Nephron progenitor cell (in vitro differentiated cells): Measurements from ENCODE around the gene ZNF212.
"Not testable (repeated sequence)": the region's sequence is repeated elsewhere in the genome, so short reads cannot be mapped to it uniquely, and the experiment has no call there.

Source experiments
- DNase-seq: peaks from one replicate; pipeline ENCODE4 v3.0.0; 2021
- H3K27ac Mint-ChIP-seq: 2 replicates; pipeline ENCODE4 v1.8.0; 2021; ENCODE audit warnings: mild to moderate bottlenecking, moderate library complexity, mixed read lengths
- H3K27me3 Mint-ChIP-seq: 2 replicates; pipeline ENCODE4 v1.8.0; 2021; ENCODE audit warnings: mild to moderate bottlenecking, low read depth, mixed read lengths; ENCODE audit not compliant: poor library complexity
- H3K36me3 Mint-ChIP-seq: 2 replicates; pipeline ENCODE4 v1.8.0; 2021; ENCODE audit warnings: low read depth, mixed read lengths
- H3K4me1 Mint-ChIP-seq: 2 replicates; pipeline ENCODE4 v1.8.0; 2021; ENCODE audit warnings: mixed read lengths
- H3K4me3 Mint-ChIP-seq: 2 replicates; pipeline ENCODE4 v1.8.0; 2021; ENCODE audit warnings: mild to moderate bottlenecking, moderate library complexity, mixed read lengths
- H3K9me3 Mint-ChIP-seq: 2 replicates; pipeline ENCODE4 v1.8.0; 2021; ENCODE audit warnings: mild to moderate bottlenecking, moderate library complexity, mixed read lengths
- TF ChIP-seq, protein P1 (sequence below): fragments of 200-600 bp; sonication (generic); IDR thresholded peaks from 2 replicates; pipeline ENCODE4 v1.5.0; 2021; ENCODE audit warnings: antibody characterized with exemption

ZNF212 gene

DNA sequence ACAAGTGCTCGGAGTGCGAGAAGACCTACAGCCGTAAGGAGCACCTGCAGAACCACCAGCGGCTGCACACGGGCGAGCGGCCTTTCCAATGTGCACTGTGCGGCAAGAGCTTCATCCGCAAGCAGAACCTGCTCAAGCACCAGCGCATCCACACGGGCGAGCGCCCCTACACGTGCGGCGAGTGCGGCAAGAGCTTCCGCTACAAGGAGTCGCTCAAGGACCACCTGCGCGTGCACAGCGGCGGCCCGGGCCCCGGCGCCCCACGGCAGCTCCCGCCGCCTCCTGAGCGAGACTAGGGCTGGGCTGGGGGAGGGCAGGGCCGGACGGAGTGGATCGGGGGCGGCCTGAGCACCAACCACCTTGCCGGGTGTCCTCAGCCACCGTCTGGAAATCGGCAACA, 15.1 kb upstream of the ZNF212 start:
- peaks cover 6% of the 10 kb centered on the region for H3K4me1 Mint-ChIP-seq
- no peaks in the 10 kb centered on the region for H3K9me3 Mint-ChIP-seq
- DNase-seq: no peak
- H3K4me3 Mint-ChIP-seq: no peak overlapping the region
- peaks cover 7% of the 10 kb centered on the region for H3K27me3 Mint-ChIP-seq
- H3K36me3 Mint-ChIP-seq: peaks cover 31% of the 10 kb centered on the region
- H3K27ac Mint-ChIP-seq: no peak overlapping the region
- TF ChIP-seq, protein P1, sequence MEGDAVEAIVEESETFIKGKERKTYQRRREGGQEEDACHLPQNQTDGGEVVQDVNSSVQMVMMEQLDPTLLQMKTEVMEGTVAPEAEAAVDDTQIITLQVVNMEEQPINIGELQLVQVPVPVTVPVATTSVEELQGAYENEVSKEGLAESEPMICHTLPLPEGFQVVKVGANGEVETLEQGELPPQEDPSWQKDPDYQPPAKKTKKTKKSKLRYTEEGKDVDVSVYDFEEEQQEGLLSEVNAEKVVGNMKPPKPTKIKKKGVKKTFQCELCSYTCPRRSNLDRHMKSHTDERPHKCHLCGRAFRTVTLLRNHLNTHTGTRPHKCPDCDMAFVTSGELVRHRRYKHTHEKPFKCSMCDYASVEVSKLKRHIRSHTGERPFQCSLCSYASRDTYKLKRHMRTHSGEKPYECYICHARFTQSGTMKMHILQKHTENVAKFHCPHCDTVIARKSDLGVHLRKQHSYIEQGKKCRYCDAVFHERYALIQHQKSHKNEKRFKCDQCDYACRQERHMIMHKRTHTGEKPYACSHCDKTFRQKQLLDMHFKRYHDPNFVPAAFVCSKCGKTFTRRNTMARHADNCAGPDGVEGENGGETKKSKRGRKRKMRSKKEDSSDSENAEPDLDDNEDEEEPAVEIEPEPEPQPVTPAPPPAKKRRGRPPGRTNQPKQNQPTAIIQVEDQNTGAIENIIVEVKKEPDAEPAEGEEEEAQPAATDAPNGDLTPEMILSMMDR: no peak

DNA sequence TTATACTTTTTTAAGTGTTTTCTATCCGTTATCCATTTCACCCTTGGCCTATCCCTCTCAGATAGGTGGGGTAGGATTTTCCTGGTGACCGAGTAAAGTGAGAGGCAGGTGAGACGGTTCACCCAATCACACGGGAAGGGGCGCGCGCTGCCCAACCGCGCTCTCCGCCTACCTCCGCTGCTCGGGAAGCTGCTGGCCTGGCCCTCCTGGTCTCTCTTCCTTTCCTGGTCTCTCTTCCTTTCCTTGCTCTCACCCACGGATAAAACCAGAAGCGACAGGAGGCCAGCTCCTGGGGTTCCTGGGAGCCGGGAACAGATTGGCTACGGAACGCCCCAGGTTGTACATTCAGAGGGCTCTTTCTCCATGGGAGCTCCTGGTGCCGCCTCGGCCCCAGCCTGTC, 14.3 kb upstream of the ZNF212 start:
- Mint-ChIP-seq H3K27me3 (peaks cover 7% of the 10 kb centered on the region), H3K4me3 (no peak overlapping the region), H3K9me3 (no peaks in the 10 kb centered on the region), H3K36me3 (peaks cover 25% of the 10 kb centered on the region), H3K27ac (peak overlapping the region; percentile 27), H3K4me1 (no peaks in the 10 kb centered on the region)
- DNase-seq: no peak
- TF ChIP-seq, protein P1: no peak

DNA sequence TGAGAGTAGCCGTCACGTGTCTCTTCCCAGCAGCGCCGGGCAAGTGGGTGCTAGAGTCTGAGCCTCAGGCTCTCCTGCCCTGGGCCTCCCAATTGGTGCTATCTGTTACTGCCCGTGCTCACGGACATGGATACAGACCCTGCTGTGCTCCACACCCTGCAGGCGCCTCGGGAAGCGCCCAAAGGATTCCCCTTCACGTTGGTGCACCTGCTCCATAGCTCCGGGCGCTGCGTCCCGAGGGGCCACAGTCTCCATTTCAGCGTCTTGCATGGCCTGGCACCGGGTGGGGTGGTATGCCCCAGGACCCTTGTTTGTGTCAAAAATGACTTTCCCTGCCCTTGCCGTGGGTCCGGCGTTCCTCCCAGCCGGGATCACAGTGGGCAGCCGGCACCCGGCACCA, 13.8 kb upstream of the ZNF212 start:
- TF ChIP-seq, protein P1: no peak
- no peak for DNase-seq
- no peaks in the 10 kb centered on the region for H3K9me3 Mint-ChIP-seq
- H3K36me3 Mint-ChIP-seq: peaks cover 25% of the 10 kb centered on the region
- peaks cover 7% of the 10 kb centered on the region for H3K27me3 Mint-ChIP-seq
- H3K27ac Mint-ChIP-seq: peak overlapping the region; percentile 27
- no peaks in the 10 kb centered on the region for H3K4me1 Mint-ChIP-seq
- no peak overlapping the region for H3K4me3 Mint-ChIP-seq

DNA sequence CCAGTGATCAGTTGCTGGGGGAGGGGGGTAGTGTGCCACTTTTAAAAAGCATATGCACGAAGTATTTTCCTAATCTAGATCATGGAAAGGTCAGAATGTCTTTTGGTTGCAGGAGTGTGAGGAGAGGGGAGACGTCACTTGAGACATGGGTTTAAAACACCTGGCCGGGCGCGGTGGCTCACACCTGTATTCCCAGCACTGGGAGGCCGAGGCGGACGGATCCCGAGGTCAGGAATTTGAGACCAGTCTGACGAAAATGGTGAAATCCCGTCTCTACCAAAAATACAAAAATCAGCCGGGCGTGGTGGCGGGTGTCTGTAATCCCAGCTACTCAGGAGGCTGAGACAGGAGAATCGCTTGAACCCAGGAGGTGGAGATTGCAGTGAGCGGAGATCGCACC, 13.1 kb upstream of the ZNF212 start:
- not testable (repeated sequence) for H3K9me3 Mint-ChIP-seq, H3K4me3 Mint-ChIP-seq, H3K27me3 Mint-ChIP-seq, DNase-seq, H3K4me1 Mint-ChIP-seq
- peak overlapping the region; percentile 60 for H3K27ac Mint-ChIP-seq
- H3K36me3 Mint-ChIP-seq: peaks cover 20% of the 10 kb centered on the region

DNA sequence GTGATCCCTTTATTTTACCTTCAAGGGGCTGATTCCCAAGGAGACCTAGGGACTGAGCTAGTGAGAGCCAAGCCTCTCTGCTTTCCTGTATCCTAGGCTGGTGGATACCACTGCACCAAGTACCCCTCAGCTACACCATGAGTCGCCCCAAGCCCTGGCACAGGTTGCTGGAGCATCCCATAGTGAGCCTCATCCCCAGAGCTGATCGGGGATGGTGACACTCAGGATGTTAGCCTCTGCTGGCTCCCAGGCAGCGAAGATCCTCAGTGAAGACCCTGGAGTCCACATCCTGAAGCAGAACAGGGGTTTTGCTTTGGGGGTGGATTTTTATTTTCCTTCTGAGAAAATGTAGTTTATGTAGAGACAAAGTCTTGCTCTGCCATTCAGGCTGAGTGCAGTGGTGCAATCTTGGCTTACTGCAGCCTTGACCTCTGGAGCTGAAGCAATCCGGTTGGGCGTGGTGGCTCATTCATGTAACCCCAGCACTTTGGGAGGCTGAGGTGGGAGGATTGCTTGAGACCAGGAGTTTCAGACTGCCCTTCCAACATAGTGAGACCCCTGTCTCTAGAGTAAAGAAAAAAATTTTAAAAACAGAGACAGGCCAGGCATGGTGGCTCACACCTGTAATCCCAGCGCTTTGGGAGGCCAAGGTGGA, 12.5 kb upstream of the ZNF212 start:
- no peaks in the 10 kb centered on the region for H3K4me1 Mint-ChIP-seq
- H3K27me3 Mint-ChIP-seq: peaks cover 3% of the 10 kb centered on the region
- no peak for DNase-seq
- TF ChIP-seq, protein P1: no peak
- no peaks in the 10 kb centered on the region for H3K9me3 Mint-ChIP-seq
- H3K27ac Mint-ChIP-seq: no peak overlapping the region
- no peak overlapping the region for H3K4me3 Mint-ChIP-seq
- peaks cover 15% of the 10 kb centered on the region for H3K36me3 Mint-ChIP-seq

DNA sequence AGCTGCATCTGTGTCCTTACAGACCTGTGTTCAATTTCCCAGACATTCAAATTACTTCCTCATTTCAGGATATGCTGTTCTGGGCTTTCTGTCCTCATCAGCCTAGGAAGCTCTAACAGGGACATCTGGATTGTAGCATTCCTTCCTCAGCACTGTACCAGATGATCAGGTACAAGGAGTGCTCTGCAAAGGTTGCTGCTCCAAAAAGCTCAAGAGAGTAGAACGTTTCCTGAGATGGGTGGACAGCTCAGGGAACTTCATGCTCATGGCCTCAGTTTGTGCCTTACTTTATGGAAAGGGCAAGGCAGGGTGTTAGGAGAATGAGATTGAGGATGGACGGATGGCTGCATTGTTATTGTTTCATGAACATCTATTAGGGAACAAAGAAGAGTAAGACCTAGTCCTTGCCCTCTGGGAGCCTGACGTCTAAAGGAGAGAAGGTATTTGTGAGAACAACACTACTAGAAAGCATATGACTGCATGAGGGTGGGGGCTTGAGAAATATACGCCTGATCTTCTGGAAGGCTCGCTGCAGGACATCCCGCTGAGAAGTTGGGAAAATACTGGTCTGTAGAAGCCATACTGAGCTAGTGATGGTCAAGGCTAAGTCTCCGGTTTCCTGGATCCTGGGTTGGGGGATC, 10.5 kb upstream of the ZNF212 start:
- H3K27me3 Mint-ChIP-seq: peaks cover 10% of the 10 kb centered on the region
- H3K4me1 Mint-ChIP-seq: no peaks in the 10 kb centered on the region
- no peak for DNase-seq
- H3K27ac Mint-ChIP-seq: peak overlapping the region; percentile 13
- no peaks in the 10 kb centered on the region for H3K9me3 Mint-ChIP-seq
- peaks cover 15% of the 10 kb centered on the region for H3K36me3 Mint-ChIP-seq
- no peak overlapping the region for H3K4me3 Mint-ChIP-seq
- TF ChIP-seq, protein P1: no peak
